ENCODE measurements around the gene MRPL55.

DNA sequence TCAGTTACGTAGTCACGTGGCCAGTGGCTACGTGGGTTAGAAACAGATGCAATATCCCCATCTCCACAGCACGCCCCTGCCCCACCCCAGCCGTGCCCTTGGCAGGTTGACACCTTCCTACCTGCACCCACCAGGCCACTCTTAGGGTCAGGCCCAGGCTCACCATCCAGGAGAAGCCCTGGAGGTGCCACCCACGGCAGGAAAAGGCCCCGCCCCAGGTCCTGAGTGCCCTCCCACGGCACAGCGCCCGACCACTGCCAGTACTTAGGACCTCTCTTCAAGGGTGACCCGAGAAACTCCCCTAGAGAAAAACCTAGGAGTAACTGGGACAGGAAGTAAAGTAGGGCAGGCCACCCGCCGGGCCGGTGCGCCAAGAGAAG is 7.5 kb downstream of the MRPL55 start:
- TF ChIP-seq, protein P1, sequence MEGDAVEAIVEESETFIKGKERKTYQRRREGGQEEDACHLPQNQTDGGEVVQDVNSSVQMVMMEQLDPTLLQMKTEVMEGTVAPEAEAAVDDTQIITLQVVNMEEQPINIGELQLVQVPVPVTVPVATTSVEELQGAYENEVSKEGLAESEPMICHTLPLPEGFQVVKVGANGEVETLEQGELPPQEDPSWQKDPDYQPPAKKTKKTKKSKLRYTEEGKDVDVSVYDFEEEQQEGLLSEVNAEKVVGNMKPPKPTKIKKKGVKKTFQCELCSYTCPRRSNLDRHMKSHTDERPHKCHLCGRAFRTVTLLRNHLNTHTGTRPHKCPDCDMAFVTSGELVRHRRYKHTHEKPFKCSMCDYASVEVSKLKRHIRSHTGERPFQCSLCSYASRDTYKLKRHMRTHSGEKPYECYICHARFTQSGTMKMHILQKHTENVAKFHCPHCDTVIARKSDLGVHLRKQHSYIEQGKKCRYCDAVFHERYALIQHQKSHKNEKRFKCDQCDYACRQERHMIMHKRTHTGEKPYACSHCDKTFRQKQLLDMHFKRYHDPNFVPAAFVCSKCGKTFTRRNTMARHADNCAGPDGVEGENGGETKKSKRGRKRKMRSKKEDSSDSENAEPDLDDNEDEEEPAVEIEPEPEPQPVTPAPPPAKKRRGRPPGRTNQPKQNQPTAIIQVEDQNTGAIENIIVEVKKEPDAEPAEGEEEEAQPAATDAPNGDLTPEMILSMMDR (IDR thresholded peaks at IDR 0.05), result no peak
- TF ChIP-seq POLR2A (IDR thresholded peaks at IDR 0.05), result no peak

All from Peyer's patch (tissue), 4 donors.